GM21390 (cell line): ENCODE results near the gene ALCAM.
A peak's percentile ranks its signal among the peaks of the same experiment; 100 is the strongest.

Source experiments
- ATAC-seq: cut with Tn5 transposase; IDR thresholded peaks from one replicate; pipeline ENCODE4 v1.9.1; 2021; ENCODE audit not compliant: unreplicated experiment

Gene ALCAM

GRCh38 chr3:105366326-105367062 is at the start of gene ALCAM:
TSS of gene ALCAM (plus strand) at chr3:105366909.
- ATAC-seq, result peak; percentile 57

- no peak for ATAC-seq
Observed at GRCh38 chr3:105317841-105318240, 48.9 kb upstream of the ALCAM start.

GRCh38 chr3:105322570-105323273 is 44.0 kb upstream of the ALCAM start:
- ATAC-seq, result peak; percentile 89

GRCh38 chr3:105323274-105323599 is 43.5 kb upstream of the ALCAM start:
- no peak for ATAC-seq

- no peak for ATAC-seq
Observed at GRCh38 chr3:105324951-105325350, 41.8 kb upstream of the ALCAM start.

- no peak for ATAC-seq
Observed at GRCh38 chr3:105327662-105328337, 38.9 kb upstream of the ALCAM start.

- no peak for ATAC-seq
Observed at GRCh38 chr3:105328338-105328730, 38.4 kb upstream of the ALCAM start.

GRCh38 chr3:105332961-105333360 is 33.7 kb upstream of the ALCAM start:
- ATAC-seq, result no peak

- peak; percentile 77 for ATAC-seq
Observed at GRCh38 chr3:105334138-105334882, 32.4 kb upstream of the ALCAM start.

GRCh38 chr3:105339946-105340345 is 26.8 kb upstream of the ALCAM start:
- ATAC-seq, result no peak

GRCh38 chr3:105343991-105344390 is 22.7 kb upstream of the ALCAM start:
- ATAC-seq, result no peak

GRCh38 chr3:105345156-105345555 is 21.6 kb upstream of the ALCAM start:
- ATAC-seq, result no peak

GRCh38 chr3:105347625-105348302 is 18.9 kb upstream of the ALCAM start:
- peak; percentile 84 for ATAC-seq

- ATAC-seq, result no peak
Observed at GRCh38 chr3:105348307-105348706, 18.4 kb upstream of the ALCAM start.

GRCh38 chr3:105349684-105350387 is 16.9 kb upstream of the ALCAM start:
- ATAC-seq, result no peak

GRCh38 chr3:105351821-105352220 is 14.9 kb upstream of the ALCAM start:
- ATAC-seq, result no peak

- no peak for ATAC-seq
Observed at GRCh38 chr3:105352976-105353375, 13.7 kb upstream of the ALCAM start.

- no peak for ATAC-seq
Observed at GRCh38 chr3:105353485-105354161, 13.1 kb upstream of the ALCAM start.

- ATAC-seq, result no peak
Observed at GRCh38 chr3:105354429-105354828, 12.3 kb upstream of the ALCAM start.
